GM12878 (cell line): Measurements from ENCODE around the gene ZNF799. TPM values are rescaled to one million over a fixed set of nuclear protein-coding genes. Genes with fewer than 3 reads are reported as not detected.

Experiments
- SIX5 ChIP-seq: IDR thresholded peaks from 2 replicates; pipeline ENCODE4 v1.6.1; 2011; ENCODE audit warnings: mild to moderate bottlenecking, low read depth, low read length, moderate library complexity; ENCODE audit not compliant: severe bottlenecking
- TCF12 ChIP-seq: IDR thresholded peaks from 2 replicates; pipeline ENCODE4 v1.6.1; 2011; ENCODE audit warnings: low read depth, mild to moderate bottlenecking, low read length
- ZNF687 ChIP-seq: fragments of 450-650 bp; IDR thresholded peaks from 2 replicates; pipeline ENCODE4 v1.6.1; 2017; ENCODE audit warnings: mild to moderate bottlenecking, moderate library complexity
- polyA plus RNA-seq, 11 experiments: library from polyadenylated mRNA; depleted of rRNA in 4 of 11; unstranded in 6 of 11; stranded (reverse) in 5 of 11; fragments of >200 nt; fragmentation: Nextera tagmentation in 4 of 11; fragmentation: Illumina TruSeq in 1 of 11; extraction: Ambion mirVana in 4 of 11; extraction: Trizol in 1 of 11; gene quantifications; 1 replicate in 1 of 11; 2 replicates in 10 of 11; pipeline versions ENCODE4 v1.2.1 to v1.2.3, GENCODE V29; 2011 to 2016; ENCODE audit warnings: inconsistent platforms in 2 of 11, missing spikeins in 2 of 11, low read depth in 1 of 11
- total RNA-seq, 4 experiments: library from RNA; depleted of rRNA in 3 of 4; stranded (reverse); fragments of >200 nt in 3 of 4; fragmentation: Illumina TruSeq in 1 of 4; extraction: Trizol in 1 of 4; gene quantifications; 2 replicates each; pipeline versions ENCODE4 v1.2.1 to v1.2.3, GENCODE V29; 2013 to 2021
- TF ChIP-seq, protein P1 (sequence below): IDR thresholded peaks from 2 replicates; pipeline ENCODE4 v1.6.1; 2012; ENCODE audit warnings: low read length, inconsistent platforms

The ZNF799 gene
- total and polyA plus RNA-seq, 10 of the 15 experiments (the other 5 are each of a cell fraction or from before 2014, with no cell fraction given), result 1.5 to 9.2 (median 3.1) TPM

DNA sequence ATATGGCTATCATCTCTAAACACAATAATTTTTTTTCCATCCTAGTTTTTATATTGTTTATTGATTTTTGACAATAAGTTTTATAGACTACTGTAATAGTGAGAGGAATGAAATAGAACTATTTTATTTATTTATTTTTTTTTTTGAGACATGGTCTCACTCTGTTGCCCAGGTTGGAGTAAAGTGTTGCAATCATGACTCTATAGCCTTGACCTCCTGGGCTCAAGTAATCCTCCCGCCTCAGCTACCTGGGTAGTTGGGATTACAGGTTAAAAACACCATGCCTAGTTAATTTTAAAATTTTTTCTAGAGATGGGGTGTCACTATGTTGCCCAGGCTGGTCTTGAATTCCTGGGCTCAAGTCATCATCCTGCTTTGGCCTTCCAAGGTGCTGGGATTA, 27.0 kb downstream of the ZNF799 start (continued):
- TF ChIP-seq, protein P1, sequence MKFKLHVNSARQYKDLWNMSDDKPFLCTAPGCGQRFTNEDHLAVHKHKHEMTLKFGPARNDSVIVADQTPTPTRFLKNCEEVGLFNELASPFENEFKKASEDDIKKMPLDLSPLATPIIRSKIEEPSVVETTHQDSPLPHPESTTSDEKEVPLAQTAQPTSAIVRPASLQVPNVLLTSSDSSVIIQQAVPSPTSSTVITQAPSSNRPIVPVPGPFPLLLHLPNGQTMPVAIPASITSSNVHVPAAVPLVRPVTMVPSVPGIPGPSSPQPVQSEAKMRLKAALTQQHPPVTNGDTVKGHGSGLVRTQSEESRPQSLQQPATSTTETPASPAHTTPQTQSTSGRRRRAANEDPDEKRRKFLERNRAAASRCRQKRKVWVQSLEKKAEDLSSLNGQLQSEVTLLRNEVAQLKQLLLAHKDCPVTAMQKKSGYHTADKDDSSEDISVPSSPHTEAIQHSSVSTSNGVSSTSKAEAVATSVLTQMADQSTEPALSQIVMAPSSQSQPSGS, result no peak
- TF ChIP-seq SIX5, result no peak
- no peak for TF ChIP-seq ZNF687
- no peak for TF ChIP-seq TCF12
